Stimulated activated CD4-positive, alpha-beta T cell treated with anti-CD3 and anti-CD28 coated beads, Interleukin-1b, Interleukin-23, amount 100 ng/mL, for 4 hours (primary cell): Measurements from ENCODE around the gene TAS1R1.

ENCODE experiments used
- DNase-seq, 2 donors: peaks; one replicate each; pipeline ENCODE4 v3.0.0-alpha.2; 2020; ENCODE audit warnings: low read depth in 2 of 2

Gene TAS1R1

GRCh38 chr1:6554907-6555778 is at the start of gene TAS1R1:
Gene TAS1R1, plus strand, starts transcription at chr1:6555307. Its CDS starts 67 bp downstream, at chr1:6555374.
- no peak for DNase-seq

DNA sequence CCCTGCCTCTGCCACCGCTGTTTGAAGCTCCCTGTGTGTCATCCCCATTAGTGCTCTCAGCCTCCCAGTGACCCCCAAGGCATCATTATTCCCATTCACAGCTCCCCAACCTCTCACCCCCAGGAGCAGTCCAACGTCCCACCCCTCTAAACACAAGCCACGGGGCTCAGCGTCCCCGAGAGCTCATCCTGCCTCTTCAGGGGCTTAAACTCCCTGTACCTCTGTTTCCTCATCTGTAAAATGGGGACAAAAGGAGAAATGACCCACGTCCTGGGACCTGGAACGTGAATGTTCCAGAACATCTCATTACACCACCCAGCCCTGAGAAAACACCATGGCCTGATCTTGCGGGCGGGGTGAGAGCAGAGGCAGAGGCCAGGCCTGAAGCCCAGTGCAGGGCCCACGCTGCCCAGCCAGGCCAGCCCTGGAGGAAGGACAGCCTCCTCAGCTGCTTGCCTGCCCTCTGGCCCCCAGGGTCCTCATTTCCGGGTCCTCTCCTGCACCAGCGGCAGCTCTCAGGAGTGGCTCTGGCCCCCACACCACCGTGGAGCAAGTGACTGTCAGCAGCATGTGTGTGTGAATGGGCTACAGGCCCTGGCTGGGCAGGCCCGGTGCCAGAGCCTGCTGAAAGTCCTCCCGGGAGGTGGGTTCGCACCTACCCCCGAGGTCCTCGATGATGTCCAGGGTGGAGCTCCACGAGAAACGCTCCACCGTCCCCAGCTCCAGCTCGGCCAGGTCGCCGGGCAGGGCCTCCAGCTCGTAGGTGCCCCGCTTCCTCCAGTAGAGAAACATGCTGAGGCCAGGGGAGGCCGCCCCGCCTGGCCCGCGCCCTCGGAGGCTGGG is 49.5 kb upstream of the TAS1R1 start:
- DNase-seq: no peak

GRCh38 chr1:6506210-6507036 is 48.7 kb upstream of the TAS1R1 start:
- no peak for DNase-seq

DNA sequence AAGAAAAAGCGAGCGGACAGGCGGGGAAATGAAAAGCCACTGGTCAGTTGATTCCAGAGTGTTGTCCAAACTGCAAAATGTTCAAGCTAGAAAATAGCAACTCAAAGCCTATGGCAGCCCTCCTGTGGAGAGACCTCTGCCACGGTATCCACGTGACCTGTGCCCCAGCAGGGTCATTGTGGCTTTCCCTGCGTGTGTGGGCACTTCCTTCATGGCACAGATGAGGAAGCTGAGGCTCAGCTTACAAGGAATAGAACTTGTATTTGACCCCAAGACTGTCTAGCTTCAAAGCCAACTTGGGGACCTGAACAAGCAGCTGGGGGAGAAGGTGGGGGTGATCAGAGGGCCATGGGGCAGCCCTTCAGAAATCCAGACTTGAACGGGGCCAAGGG is 48.1 kb upstream of the TAS1R1 start:
- DNase-seq: no peak

DNA sequence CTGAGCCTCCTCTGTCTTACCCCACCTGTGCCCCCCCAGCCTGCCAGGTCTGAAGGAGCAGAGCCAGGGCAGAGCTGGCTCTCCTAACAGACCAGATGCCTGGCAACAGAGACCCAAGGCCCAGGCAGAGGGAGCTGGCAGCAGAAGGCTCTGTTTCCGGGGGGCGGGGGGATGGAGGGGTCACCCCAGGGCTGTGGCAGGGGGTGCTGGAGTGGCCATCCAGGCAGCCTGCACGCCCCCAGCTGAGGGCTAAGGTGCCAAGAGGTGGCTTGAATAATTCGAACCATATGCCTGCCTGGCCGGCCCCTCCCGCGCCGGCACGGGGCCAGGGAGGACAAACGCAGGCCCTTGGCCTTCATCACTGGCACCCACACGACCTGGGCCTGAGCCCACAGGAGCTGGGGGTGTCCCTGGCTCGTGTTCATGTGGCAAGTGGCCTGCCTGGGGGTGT is 47.6 kb upstream of the TAS1R1 start:
- DNase-seq: no peak

DNA sequence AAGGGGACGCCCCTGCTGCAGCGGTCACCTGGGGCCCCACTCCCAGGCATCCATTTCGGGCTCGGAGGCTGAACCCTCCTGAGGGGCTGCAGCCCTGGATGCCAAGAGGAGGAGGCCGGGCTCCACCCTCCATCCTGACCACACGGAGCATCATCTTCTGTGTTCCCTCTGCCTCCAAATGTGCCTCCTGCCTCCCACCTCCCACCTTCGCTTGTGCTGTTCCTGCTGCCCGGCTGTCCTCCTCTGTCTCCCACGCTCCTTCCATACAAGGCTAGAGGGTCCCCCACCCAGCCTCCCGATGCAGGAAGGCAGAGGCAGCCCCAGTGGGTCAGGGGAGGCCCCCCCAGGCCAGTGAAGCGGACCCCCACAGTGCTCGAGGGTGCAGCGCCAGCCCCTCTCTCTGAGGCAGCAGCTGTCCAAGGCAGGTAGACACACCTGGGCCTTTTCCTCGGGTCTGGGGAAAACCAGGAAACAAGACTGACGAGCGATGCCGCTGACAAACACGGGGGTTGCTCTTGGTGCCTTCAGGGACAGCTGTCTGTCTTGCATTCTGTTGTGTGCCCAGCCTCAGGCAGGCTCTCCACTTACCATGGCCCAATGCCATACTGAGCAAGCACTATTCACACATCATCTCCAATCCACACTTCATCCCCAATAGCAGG is 46.8 kb upstream of the TAS1R1 start:
- DNase-seq: no peak

DNA sequence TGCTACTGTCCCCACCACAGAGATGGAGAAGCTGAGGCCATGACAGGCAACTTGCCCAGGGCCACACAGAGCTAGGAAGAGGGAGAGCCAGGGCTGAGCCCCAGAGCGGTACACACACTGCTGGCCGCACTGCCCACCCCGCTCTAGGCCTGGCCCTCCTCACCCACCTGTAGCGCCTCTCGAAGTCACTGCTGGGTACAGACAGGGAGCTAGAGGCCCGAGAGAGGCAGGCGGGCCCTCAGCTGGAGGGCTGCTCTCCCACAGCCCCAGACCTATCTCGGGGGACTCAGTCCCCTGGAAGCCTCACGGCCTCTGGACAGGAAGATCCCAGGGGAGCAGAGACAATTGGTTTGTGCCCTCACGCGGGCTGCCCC is 46.3 kb upstream of the TAS1R1 start:
- no peak for DNase-seq

DNA sequence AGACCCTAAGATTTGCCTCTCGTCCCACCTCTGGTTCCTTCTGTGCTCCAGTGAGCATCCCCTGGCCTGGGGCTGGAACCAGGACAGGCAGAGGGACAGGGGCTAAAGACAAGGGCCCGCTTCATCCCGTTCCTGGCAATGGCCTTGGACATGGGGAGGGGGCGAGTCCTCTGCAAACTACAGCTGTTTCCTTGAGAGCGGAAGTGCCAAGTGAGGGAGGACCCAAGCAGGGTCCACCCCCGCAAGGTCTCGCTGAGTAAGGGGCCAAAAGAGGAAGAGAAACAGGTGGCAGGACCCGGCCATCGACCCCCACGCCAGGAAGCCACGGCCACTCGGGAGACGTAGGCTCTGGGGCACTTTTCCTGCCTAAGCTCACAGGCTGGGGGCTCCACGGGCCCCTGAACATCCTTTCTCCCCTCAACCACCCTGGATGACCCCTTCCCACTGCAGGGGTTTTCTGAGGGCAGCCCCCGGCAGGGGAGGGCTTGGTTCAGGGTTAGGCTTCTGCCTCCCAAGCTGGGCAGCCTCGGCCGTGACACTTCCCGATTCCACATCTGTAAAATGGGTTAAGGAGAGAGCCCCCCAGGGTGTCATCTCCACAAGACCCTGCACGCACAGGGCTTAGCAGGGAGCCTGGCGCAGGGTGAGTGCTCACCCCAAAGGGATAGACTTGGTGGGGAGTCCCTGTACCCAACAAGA is 45.7 kb upstream of the TAS1R1 start:
- DNase-seq: no peak

- DNase-seq: no peak
These were observed 45.2 kb upstream of the TAS1R1 start for GRCh38 chr1:6509919-6510291.

- no peak for DNase-seq
These were observed 44.6 kb upstream of the TAS1R1 start for GRCh38 chr1:6510493-6510892.

DNA sequence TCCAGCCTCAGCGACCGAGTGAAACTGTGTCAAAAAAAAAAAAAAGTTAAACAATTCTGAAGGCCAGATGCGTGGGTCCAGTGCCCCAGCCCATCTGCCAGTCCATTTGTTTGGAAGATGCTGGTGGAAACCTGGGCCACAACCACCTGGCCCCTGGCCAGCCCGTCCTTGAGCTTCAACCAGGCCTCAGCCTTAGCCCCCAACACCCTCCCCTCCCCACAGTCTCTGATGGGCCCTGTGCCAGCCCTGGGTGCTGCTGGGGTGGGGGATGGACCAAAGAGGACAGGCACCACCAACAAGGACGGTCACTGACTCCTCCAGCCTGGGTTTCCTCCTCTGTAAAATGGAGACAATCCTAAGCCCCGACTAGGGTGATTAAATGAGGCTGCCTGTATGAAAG is 44.1 kb upstream of the TAS1R1 start:
- no peak for DNase-seq

DNA sequence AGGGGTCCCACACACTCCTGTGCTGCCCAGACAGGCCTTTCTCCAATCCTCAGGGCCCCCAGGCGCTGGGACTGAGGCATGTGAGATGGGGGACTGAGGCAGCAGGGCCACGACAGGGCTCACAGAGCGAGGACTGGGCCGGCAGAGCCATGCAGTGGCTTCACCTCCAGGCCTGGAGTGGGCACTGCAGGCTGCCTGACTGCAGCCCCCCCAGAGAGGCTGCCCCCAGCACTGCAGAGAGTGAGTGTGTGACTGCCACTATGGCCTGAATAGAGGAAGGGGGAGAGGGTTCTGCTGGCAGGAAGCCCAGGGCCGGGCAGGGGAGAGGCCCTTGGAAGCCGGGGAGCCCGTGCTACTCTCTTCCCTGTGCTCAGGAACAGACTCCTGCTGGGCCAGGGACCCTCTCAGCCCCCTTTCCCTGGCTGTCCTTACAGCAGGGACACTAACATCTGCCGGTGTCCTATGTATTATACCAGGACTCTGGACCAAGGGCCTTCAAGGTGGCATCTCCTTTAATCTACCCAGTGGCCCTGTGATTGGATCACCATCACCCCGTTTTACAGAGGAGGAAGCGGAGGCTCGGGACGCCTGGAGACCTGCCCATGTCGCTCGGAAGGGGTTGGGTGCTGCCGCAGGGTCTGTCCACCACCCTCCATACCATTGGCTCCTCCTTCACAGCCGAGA is 43.4 kb upstream of the TAS1R1 start:
- no peak for DNase-seq

GRCh38 chr1:6512245-6512907 is 42.7 kb upstream of the TAS1R1 start:
- no peak for DNase-seq

DNA sequence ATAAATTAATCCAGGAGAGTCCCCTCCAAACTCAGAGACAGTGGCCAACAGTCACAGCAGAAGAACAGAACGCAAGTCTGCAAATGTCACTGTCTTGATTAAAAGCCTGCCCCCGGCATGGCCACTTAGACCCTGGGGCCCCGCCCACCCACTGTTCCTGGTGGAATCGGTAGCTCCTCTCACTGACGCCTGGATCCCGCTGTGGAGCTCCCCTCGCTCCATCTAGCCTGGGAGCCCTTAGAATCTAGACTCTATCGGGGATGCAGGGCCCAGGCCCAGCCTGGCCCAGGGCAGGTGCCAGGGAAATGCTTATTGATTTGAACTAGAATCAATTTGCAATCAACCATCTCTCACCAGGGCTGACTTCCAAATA is 42.2 kb upstream of the TAS1R1 start:
- no peak for DNase-seq

GRCh38 chr1:6513320-6513801 is 41.7 kb upstream of the TAS1R1 start:
- DNase-seq: no peak

DNA sequence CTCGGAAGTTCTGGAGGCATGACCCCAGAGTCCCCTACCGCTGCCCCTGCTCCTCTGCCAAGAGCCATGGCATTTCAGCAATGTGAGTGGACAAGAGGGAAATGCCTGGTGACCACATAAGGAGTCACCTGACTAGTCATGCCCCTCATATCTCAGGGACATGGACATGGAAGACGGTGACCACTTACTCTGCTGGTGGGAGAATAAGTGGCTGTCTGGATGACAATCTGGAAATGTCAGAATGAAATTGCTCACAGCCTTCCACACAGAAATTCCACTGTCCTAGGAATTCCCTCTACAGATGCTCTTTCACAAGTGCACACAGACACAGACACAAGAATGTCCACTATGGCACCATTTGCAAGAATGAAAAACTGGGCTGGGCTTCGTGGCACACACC is 39.3 kb upstream of the TAS1R1 start:
- no peak for DNase-seq

DNA sequence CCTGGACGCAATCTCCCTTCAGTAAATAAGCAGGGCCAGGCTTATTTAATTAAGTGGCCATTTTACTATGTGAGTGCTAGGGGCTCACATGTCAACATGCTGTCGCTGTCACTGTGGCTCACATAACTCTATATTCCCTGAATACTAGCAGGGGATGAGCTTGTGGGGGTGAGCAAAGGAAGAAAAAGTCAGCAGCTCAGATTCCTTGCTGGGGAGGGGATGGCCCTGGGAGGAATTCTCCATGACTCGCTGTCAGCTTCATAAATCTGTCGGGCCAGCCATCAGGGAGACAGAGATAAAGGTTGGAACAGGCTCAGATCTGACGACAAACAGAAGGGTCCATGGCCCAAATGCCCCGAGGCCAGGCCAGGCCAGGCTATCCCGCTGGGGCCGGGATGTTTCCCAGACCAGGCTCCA is 37.7 kb upstream of the TAS1R1 start:
- DNase-seq: no peak

GRCh38 chr1:6519491-6519934 is 35.6 kb upstream of the TAS1R1 start:
- DNase-seq: no peak

DNA sequence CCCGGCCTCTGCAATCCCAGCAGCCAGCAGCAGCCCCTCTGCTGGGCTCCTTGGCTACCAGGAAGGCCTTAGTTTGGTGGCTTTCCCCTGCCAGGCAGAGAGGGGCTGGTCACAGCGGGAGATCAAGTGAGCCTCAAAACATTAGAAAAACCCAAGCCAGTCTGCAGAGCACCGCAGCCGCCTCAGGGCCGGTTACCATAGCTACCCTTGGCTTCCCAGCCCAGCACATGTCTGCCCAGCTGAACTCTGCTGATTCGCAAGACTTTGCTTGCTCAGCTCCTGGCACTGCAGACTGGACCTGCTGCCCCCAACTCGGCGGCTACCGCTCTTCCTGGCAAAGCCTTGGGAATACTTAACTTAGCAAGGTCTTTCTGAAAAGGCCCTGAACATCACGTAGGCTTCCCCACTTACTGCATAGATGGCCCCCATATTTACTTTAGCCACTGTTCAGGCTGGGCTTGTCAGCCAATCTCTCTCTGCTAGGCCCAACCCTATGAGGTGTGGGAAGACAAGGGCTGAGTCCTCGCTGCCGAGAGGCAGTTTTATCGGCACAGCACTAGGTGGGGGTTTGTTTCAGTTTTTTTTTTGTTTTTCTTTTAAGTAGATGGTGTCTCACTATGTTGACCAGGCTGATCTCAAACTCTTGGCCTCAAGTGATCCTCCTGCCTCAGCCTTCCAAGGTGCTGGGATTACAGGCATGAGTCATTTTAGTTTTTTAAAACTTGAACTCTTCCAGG is 35.0 kb upstream of the TAS1R1 start:
- no peak for DNase-seq
